ENCODE results near the gene IL2.

The IL2 gene

DNA sequence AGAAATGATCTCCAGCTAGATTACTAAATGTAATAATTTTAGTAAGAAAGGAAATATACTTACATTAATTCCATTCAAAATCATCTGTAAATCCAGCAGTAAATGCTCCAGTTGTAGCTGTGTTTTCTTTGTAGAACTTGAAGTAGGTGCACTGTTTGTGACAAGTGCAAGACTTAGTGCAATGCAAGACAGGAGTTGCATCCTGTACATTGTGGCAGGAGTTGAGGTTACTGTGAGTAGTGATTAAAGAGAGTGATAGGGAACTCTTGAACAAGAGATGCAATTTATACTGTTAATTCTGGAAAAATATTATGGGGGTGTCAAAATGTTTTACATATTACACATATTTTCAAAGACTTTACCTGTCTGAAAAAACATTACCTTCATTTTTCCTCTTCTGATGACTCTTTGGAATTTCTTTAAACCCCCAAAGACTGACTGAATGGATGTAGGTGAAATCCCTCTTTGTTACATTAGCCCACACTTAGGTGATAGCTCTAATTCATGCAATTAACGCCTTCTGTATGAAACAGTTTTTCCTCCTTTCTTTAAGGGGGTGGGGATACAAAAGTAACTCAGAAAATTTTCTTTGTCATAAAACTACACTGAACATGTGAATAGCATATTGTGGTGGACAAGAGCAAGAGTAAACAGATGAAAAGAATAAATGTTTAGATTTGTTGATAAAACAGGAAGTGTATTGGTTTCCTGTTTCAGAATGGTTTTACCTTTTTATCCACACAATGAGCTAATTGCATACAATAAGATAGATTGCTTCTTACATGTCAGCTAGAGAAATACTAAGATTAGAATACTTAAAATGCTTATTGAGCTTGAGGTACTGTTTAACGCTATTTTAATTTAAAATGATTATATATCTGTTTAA lies at the start of gene IL2:
Gene IL2, minus strand, starts transcription at position 495 of the 886 bp plus-strand sequence. Its CDS starts 285 bp downstream, at position 210.
- H3K27me3 ChIP-seq (ENCODE audit: insufficient read depth, low read length) = no peaks in the 10 kb centered on the region
- no peak within 1 kb of the TSS for H3K27ac ChIP-seq (ENCODE audit: low read length)
- H3K9me3 ChIP-seq (ENCODE audit: insufficient read depth, low read depth, low read length) = no peaks in the 10 kb centered on the region
- H3K4me1 ChIP-seq (ENCODE audit: insufficient read depth, low read length) = no peaks in the 10 kb centered on the region
- no peaks in the 10 kb centered on the region for H3K36me3 ChIP-seq (ENCODE audit: insufficient read depth, low read depth, low read length)
- H3K9ac ChIP-seq (ENCODE audit: low read depth, low read length) = no peak within 1 kb of the TSS
- no peak within 1 kb of the TSS for H3K4me3 ChIP-seq (ENCODE audit: low read length)

GRCh38 chr4:122503214-122503613 lies 46.7 kb upstream of the IL2 start:
- Histone ChIP-seq H3K9ac (ENCODE audit: low read depth, low read length) (no peak overlapping the region), H3K4me3 (ENCODE audit: low read length) (no peak overlapping the region), H3K9me3 (ENCODE audit: insufficient read depth, low read depth, low read length) (no peaks in the 10 kb centered on the region), H3K36me3 (ENCODE audit: insufficient read depth, low read depth, low read length) (no peaks in the 10 kb centered on the region), H3K27ac (ENCODE audit: low read length) (no peak overlapping the region), H3K27me3 (ENCODE audit: insufficient read depth, low read length) (no peaks in the 10 kb centered on the region), H3K4me1 (ENCODE audit: insufficient read depth, low read length) (no peaks in the 10 kb centered on the region)

DNA sequence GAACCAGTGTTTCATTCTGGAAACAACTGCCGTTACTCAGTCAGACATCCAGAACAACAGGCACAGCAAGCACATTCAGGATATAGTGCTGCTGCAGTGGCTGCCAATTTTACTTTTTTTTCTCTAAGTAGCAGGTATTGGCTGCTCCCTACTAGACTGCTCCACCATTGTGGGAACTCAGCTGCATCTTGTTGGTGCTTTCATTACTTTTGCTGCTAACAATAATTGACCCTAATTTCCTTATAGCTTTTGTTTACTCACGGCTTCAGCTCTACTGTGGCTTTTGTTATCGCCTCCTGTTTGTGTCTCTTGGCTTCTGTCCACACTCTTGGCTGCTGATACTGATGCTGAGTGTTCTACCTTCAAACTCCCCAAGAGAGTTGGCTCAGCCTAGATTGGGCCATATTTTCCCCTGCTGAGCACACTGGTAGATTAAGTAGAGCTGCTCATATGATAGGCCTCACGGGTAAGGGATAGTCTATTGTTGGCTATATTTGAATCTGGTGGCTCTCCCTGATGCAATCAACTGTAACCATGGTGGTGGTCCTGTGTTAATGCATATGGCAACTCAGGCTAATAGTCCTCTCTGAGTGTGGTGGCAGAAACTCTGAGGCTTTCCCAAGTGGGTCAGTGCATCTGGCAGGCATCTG lies 44.5 kb upstream of the IL2 start:
- no peaks in the 10 kb centered on the region for H3K4me1 ChIP-seq (ENCODE audit: insufficient read depth, low read length)
- no peak overlapping the region for H3K9ac ChIP-seq (ENCODE audit: low read depth, low read length)
- no peak overlapping the region for H3K4me3 ChIP-seq (ENCODE audit: low read length)
- no peaks in the 10 kb centered on the region for H3K9me3 ChIP-seq (ENCODE audit: insufficient read depth, low read depth, low read length)
- H3K27me3 ChIP-seq (ENCODE audit: insufficient read depth, low read length) = no peaks in the 10 kb centered on the region
- H3K27ac ChIP-seq (ENCODE audit: low read length) = no peak overlapping the region
- H3K36me3 ChIP-seq (ENCODE audit: insufficient read depth, low read depth, low read length) = no peaks in the 10 kb centered on the region

- H3K9me3 ChIP-seq (ENCODE audit: insufficient read depth, low read depth, low read length) = peaks cover 37% of the 10 kb centered on the region
- no peak overlapping the region for H3K27ac ChIP-seq (ENCODE audit: low read length)
- no peak overlapping the region for H3K9ac ChIP-seq (ENCODE audit: low read depth, low read length)
- no peak overlapping the region for H3K4me3 ChIP-seq (ENCODE audit: low read length)
- no peaks in the 10 kb centered on the region for H3K4me1 ChIP-seq (ENCODE audit: insufficient read depth, low read length)
- H3K36me3 ChIP-seq (ENCODE audit: insufficient read depth, low read depth, low read length) = no peaks in the 10 kb centered on the region
- H3K27me3 ChIP-seq (ENCODE audit: insufficient read depth, low read length) = no peaks in the 10 kb centered on the region
Observed at GRCh38 chr4:122489061-122489460, 32.5 kb upstream of the IL2 start.

GRCh38 chr4:122483481-122483880 lies 27.0 kb upstream of the IL2 start:
- Histone ChIP-seq H3K4me3 (ENCODE audit: low read length) (no peak overlapping the region), H3K36me3 (ENCODE audit: insufficient read depth, low read depth, low read length) (no peaks in the 10 kb centered on the region), H3K27ac (ENCODE audit: low read length) (no peak overlapping the region), H3K9ac (ENCODE audit: low read depth, low read length) (no peak overlapping the region), H3K4me1 (ENCODE audit: insufficient read depth, low read length) (no peaks in the 10 kb centered on the region), H3K9me3 (ENCODE audit: insufficient read depth, low read depth, low read length) (peaks cover 1% of the 10 kb centered on the region; the same call in 1 of the 2 replicates), H3K27me3 (ENCODE audit: insufficient read depth, low read length) (no peaks in the 10 kb centered on the region)

DNA sequence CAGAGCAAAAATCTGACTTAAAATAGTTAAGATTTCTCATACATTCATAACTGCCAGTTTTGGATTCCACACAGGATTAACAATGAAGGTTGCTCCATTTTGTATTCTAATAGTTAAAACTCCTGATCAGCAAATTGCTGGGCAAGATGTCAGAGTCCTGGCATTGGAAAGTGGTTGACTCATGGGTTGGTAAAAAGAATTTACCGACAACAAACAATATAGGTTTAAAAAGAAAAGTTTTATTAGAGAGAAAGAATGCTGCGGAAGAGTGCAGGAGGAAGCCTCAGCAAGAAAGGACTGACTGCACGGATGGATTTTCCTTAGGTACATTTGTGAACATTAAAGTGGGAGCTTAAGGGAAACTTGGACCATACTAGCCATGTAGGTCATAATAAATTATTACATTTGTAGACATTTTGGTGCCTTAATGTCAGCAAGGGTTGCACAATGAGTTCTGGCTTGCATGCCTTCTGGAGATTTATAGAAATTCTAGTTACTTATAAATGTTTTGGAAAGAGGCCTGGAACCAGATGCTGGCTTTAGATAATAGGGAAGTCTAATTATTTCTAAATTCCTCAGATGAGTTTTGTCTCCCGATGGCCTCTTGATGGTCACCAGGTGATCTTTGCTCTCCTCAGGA lies 25.4 kb upstream of the IL2 start:
- H3K36me3 ChIP-seq (ENCODE audit: insufficient read depth, low read depth, low read length) = no peaks in the 10 kb centered on the region
- no peaks in the 10 kb centered on the region for H3K27me3 ChIP-seq (ENCODE audit: insufficient read depth, low read length)
- no peak overlapping the region for H3K9ac ChIP-seq (ENCODE audit: low read depth, low read length)
- no peaks in the 10 kb centered on the region for H3K4me1 ChIP-seq (ENCODE audit: insufficient read depth, low read length)
- H3K9me3 ChIP-seq (ENCODE audit: insufficient read depth, low read depth, low read length) = no peaks in the 10 kb centered on the region
- no peak overlapping the region for H3K27ac ChIP-seq (ENCODE audit: low read length)
- no peak overlapping the region for H3K4me3 ChIP-seq (ENCODE audit: low read length)

GRCh38 chr4:122480655-122481487 lies 24.3 kb upstream of the IL2 start:
- H3K4me1 ChIP-seq (ENCODE audit: insufficient read depth, low read length) = no peaks in the 10 kb centered on the region
- H3K9me3 ChIP-seq (ENCODE audit: insufficient read depth, low read depth, low read length) = no peaks in the 10 kb centered on the region
- H3K27me3 ChIP-seq (ENCODE audit: insufficient read depth, low read length) = no peaks in the 10 kb centered on the region
- H3K4me3 ChIP-seq (ENCODE audit: low read length) = no peak overlapping the region
- no peak overlapping the region for H3K27ac ChIP-seq (ENCODE audit: low read length)
- no peak overlapping the region for H3K9ac ChIP-seq (ENCODE audit: low read depth, low read length)
- H3K36me3 ChIP-seq (ENCODE audit: insufficient read depth, low read depth, low read length) = no peaks in the 10 kb centered on the region

DNA sequence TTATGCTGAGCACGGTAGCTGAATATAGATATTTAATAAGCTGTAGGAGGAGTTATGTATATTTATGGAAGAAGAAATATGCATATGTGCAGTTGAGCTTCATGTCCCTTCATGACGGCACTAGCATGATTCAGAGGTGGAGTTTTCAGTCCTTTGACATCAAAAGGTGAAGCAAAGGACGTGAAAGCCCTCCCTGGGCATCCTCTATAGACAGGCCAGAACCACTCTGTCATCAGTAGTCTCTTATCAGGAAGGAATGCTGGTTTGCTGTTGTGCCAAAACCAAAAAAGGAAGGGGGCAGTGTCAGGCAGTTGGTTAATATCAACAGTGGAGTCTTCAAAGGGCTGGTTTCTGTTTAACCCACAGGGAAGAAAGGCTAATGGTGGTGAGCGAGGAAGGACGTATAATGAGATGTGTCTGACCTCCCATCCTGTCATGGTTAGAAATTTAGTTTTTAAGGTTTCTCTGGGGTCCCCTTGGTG lies 23.5 kb upstream of the IL2 start:
- Histone ChIP-seq H3K4me1 (ENCODE audit: insufficient read depth, low read length) (no peaks in the 10 kb centered on the region), H3K9me3 (ENCODE audit: insufficient read depth, low read depth, low read length) (no peaks in the 10 kb centered on the region), H3K27ac (ENCODE audit: low read length) (no peak overlapping the region), H3K27me3 (ENCODE audit: insufficient read depth, low read length) (no peaks in the 10 kb centered on the region), H3K36me3 (ENCODE audit: insufficient read depth, low read depth, low read length) (no peaks in the 10 kb centered on the region), H3K9ac (ENCODE audit: low read depth, low read length) (no peak overlapping the region), H3K4me3 (ENCODE audit: low read length) (no peak overlapping the region)

GRCh38 chr4:122476745-122477144 lies 20.2 kb upstream of the IL2 start:
- H3K9me3 ChIP-seq (ENCODE audit: insufficient read depth, low read depth, low read length) = no peaks in the 10 kb centered on the region
- H3K27me3 ChIP-seq (ENCODE audit: insufficient read depth, low read length) = no peaks in the 10 kb centered on the region
- H3K9ac ChIP-seq (ENCODE audit: low read depth, low read length) = no peak overlapping the region
- no peak overlapping the region for H3K4me3 ChIP-seq (ENCODE audit: low read length)
- H3K27ac ChIP-seq (ENCODE audit: low read length) = no peak overlapping the region
- H3K36me3 ChIP-seq (ENCODE audit: insufficient read depth, low read depth, low read length) = no peaks in the 10 kb centered on the region
- H3K4me1 ChIP-seq (ENCODE audit: insufficient read depth, low read length) = no peaks in the 10 kb centered on the region

- Histone ChIP-seq H3K36me3 (ENCODE audit: insufficient read depth, low read depth, low read length) (no peaks in the 10 kb centered on the region), H3K27me3 (ENCODE audit: insufficient read depth, low read length) (no peaks in the 10 kb centered on the region)
Observed at GRCh38 chr4:122476126-122476525, 19.6 kb upstream of the IL2 start.

GRCh38 chr4:122475233-122475632 lies 18.7 kb upstream of the IL2 start:
- Histone ChIP-seq H3K9me3 (ENCODE audit: insufficient read depth, low read depth, low read length) (no peaks in the 10 kb centered on the region), H3K27me3 (ENCODE audit: insufficient read depth, low read length) (no peaks in the 10 kb centered on the region), H3K9ac (ENCODE audit: low read depth, low read length) (no peak overlapping the region), H3K4me3 (ENCODE audit: low read length) (no peak overlapping the region), H3K4me1 (ENCODE audit: insufficient read depth, low read length) (no peaks in the 10 kb centered on the region), H3K27ac (ENCODE audit: low read length) (no peak overlapping the region), H3K36me3 (ENCODE audit: insufficient read depth, low read depth, low read length) (no peaks in the 10 kb centered on the region)

More at GRCh38 chr4:122476126-122476525, 19.6 kb upstream of the IL2 start:
- Histone ChIP-seq H3K4me3 (ENCODE audit: low read length) (no peak overlapping the region), H3K27ac (ENCODE audit: low read length) (no peak overlapping the region), H3K9ac (ENCODE audit: low read depth, low read length) (no peak overlapping the region), H3K9me3 (ENCODE audit: insufficient read depth, low read depth, low read length) (no peaks in the 10 kb centered on the region), H3K4me1 (ENCODE audit: insufficient read depth, low read length) (no peaks in the 10 kb centered on the region)

Data from iPS-20b (cell line).